NT2/D1 (cell line): ENCODE data around the gene SOCS3.

Experiments
- DNase-seq: peaks from one replicate; pipeline ENCODE4 v3.0.0-alpha.2; 2011; ENCODE audit warnings: low read depth, low spot score
- H3K27me3 ChIP-seq: 2 replicates; pipeline ENCODE4 v1.6.0; 2011; ENCODE audit warnings: mild to moderate bottlenecking; ENCODE audit not compliant: insufficient read length, insufficient read depth
- H3K36me3 ChIP-seq: 2 replicates; pipeline ENCODE4 v1.6.1; 2011; ENCODE audit warnings: mild to moderate bottlenecking, low read length, mixed read lengths; ENCODE audit not compliant: insufficient read depth, insufficient read length
- H3K4me1 ChIP-seq: 2 replicates; pipeline ENCODE4 v1.5.1; 2011; ENCODE audit not compliant: insufficient read depth, insufficient read length
- H3K4me3 ChIP-seq: 2 replicates; pipeline ENCODE4 v1.5.1; 2011; ENCODE audit warnings: low read depth; ENCODE audit not compliant: insufficient read length
- H3K9ac ChIP-seq: 2 replicates; pipeline ENCODE4 v1.6.0; 2011; ENCODE audit warnings: low read depth; ENCODE audit not compliant: insufficient read length
- H3K9me3 ChIP-seq: 2 replicates; pipeline ENCODE4 v1.5.1; 2011; ENCODE audit warnings: mild to moderate bottlenecking, low read length; ENCODE audit not compliant: insufficient read depth
- SUZ12 ChIP-seq: IDR thresholded peaks from 2 replicates; pipeline ENCODE4 v1.6.1; 2011; ENCODE audit not compliant: insufficient read length, insufficient read depth; ENCODE audit errors: extremely low read depth
- YY1 ChIP-seq: IDR thresholded peaks from 2 replicates; pipeline ENCODE4 v1.6.1; 2011; ENCODE audit not compliant: insufficient read length, insufficient read depth
- ZNF274 ChIP-seq: IDR thresholded peaks from 2 replicates; pipeline ENCODE4 v1.6.1; 2011; ENCODE audit warnings: mild to moderate bottlenecking, low read depth, low read length

SOCS3 gene

DNA sequence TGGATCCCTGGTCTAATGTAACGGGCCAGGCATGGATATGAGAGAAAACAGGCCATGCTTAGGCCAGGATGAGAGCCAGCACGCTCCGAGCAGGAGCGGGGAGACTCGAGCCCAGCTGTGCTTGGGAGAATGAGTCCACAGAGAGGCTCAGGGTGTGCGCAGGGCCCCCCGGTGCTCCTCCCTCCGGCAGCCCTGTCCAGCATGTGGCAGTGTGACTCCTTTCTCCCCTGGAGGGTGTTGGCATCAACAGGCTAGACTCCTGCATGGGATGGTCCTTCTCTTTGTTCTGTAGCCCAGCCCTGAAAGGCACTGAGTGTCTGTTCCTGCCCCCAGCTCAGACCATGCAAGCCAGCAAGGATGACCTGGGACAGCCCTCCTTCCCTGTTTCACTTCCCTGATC, 42.0 kb upstream of the SOCS3 start:
- H3K9me3 ChIP-seq = no peaks in the 10 kb centered on the region
- H3K4me1 ChIP-seq = peaks cover 9% of the 10 kb centered on the region
- no peak for TF ChIP-seq SUZ12
- TF ChIP-seq YY1 = no peak
- no peak for TF ChIP-seq ZNF274
- H3K36me3 ChIP-seq = peaks cover 97% of the 10 kb centered on the region
- no peak overlapping the region for H3K9ac ChIP-seq
- no peaks in the 10 kb centered on the region for H3K27me3 ChIP-seq
- no peak for DNase-seq
- H3K4me3 ChIP-seq = no peak overlapping the region

DNA sequence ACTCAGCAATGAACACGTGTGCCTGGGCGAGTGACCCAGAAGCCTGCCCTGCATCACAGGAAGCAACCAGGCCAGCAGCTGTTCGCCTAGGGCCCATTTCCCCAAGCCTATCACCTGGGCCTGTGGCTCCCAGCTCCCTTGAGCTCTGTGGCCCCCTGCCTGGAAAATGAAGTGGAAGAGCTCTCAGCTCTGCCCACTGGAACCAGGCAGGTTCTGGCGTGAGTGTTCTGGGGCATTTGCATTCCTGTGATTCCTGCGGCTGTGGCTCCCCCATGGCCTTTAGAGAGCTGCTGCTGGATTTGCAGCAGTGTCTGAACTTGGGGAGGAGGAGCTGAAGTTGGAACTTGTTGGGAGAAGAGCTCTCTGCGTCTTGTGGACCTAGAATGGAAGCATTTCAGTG, 41.4 kb upstream of the SOCS3 start:
- no peaks in the 10 kb centered on the region for H3K9me3 ChIP-seq
- peaks cover 9% of the 10 kb centered on the region for H3K4me1 ChIP-seq
- H3K9ac ChIP-seq = no peak overlapping the region
- H3K36me3 ChIP-seq = peaks cover 97% of the 10 kb centered on the region
- no peak overlapping the region for H3K4me3 ChIP-seq
- H3K27me3 ChIP-seq = no peaks in the 10 kb centered on the region
- no peak for DNase-seq
- TF ChIP-seq YY1 = no peak
- no peak for TF ChIP-seq SUZ12
- no peak for TF ChIP-seq ZNF274

DNA sequence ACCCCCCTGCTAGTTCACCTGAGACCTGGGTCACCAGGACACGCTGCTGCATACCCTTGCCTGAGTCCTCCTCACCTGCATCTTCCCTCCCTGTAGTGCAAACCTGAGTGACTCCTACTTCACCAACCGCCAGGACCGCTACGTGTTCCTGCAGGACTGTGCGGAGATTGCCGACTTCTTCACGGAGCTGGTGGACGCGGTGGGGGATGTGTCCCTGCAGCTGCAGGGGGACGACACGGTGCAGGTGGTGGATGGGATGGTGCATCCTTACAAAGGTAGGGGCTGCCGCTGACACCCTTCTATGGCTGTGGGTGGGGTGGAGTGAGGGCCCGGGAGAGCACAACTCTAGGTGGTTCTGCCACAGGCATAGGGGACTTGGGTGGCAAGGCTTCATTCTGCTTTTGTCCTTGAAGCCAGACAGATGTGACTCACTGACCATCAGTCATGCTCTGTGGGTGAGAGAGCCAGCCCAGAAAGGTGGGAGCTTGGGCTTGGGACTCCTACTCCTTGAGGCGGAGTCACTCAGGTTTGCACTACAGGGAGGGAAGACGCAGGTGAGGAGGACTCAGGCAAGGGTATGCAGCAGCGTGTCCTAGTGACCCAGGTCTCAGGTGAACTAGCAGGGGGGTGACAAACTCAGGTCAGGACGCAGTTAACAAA, 40.8 kb upstream of the SOCS3 start:
- Histone ChIP-seq H3K4me3 (no peak overlapping the region), H3K36me3 (peaks cover 99% of the 10 kb centered on the region), H3K27me3 (no peaks in the 10 kb centered on the region), H3K9me3 (no peaks in the 10 kb centered on the region), H3K9ac (no peak overlapping the region), H3K4me1 (peaks cover 9% of the 10 kb centered on the region)
- TF ChIP-seq ZNF274 = no peak
- no peak for TF ChIP-seq SUZ12
- TF ChIP-seq YY1 = no peak
- no peak for DNase-seq

DNA sequence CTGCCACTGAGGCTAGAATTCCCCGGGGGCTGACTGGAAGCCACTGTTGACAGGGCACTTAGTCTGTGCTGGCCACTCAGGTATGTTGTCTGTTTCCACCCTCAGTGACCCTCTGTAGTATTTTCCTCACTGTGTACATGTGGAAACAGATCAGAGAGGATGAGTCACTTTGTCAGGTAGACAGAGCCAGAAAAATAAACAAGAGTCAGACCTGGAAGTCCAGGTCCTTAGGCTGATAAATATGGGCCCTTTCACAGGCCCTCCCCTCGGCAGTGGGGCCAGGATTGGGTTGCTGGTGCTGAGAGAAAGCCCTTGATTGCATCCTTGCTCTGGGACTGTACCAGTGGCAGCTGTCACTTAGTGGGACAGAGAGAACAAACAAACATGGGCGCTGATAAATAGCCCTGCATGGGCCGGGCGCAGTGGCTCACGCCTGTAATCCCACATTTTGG, 39.8 kb upstream of the SOCS3 start:
- Histone ChIP-seq H3K4me3 (no peak overlapping the region), H3K36me3 (peaks cover 99% of the 10 kb centered on the region), H3K9ac (no peak overlapping the region), H3K27me3 (no peaks in the 10 kb centered on the region), H3K9me3 (no peaks in the 10 kb centered on the region), H3K4me1 (peaks cover 9% of the 10 kb centered on the region)
- TF ChIP-seq SUZ12 (no peak), ZNF274 (no peak), YY1 (no peak)
- no peak for DNase-seq

DNA sequence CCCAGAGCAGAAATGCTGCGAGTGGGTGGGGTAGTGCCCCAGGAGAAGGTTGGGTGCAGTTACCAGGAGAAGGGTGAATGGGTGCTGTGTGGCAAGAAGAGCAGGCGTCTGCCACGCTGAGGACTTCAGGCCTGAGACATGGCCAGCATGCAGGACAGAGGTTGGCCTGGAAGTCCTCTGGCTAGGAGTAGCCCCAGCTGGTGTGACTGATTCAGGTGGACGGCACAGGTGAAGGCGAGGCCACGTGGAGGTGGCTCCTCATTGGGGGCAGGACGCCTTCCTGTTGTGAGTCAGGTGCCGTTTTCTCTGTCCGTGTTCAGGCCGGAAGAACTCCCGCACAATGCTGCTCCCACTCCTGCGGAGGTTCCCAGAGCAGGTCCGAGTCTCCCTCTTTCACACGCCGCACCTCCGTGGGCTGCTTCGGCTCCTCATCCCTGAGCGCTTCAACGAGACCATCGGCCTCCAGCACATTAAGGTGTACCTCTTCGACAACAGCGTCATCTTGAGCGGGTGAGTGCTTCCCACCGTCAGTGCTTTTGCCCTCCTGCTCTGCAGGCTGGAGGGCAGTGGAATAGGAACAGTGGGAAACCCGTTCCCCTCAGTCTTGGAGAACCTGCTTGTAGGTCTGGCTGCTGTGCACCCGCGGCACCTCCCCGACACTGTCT, 39.3 kb upstream of the SOCS3 start:
- DNase-seq = no peak
- Histone ChIP-seq H3K9me3 (no peaks in the 10 kb centered on the region), H3K36me3 (peaks cover 97% of the 10 kb centered on the region), H3K27me3 (no peaks in the 10 kb centered on the region), H3K4me3 (no peak overlapping the region), H3K9ac (no peak overlapping the region), H3K4me1 (peaks cover 9% of the 10 kb centered on the region)
- TF ChIP-seq SUZ12 = no peak

DNA sequence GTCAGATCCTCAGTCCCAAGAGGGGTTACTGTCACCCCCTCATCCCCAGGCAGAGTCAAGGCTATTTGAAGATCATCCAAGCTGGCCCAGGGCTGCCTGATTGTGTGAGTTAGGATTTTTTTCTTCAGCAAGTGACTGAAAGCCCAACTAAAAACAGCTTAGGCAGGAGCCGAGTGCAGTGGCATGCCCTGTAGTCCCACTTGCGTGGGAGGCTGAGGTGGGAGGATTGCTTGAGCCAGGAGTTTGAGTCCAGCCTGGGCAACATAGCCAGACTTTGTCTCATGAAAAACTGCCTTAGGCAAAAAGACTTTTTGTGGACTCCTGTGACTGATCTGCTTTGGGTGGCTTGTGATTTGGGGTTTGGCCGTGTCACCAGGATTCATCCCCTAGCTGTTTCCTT, 38.5 kb upstream of the SOCS3 start:
- DNase-seq = no peak
- Histone ChIP-seq H3K36me3 (peaks cover 95% of the 10 kb centered on the region), H3K4me3 (no peak overlapping the region), H3K9ac (no peak overlapping the region), H3K9me3 (no peaks in the 10 kb centered on the region), H3K4me1 (peaks cover 9% of the 10 kb centered on the region), H3K27me3 (no peaks in the 10 kb centered on the region)
- TF ChIP-seq ZNF274 (no peak), YY1 (no peak), SUZ12 (no peak)

DNA sequence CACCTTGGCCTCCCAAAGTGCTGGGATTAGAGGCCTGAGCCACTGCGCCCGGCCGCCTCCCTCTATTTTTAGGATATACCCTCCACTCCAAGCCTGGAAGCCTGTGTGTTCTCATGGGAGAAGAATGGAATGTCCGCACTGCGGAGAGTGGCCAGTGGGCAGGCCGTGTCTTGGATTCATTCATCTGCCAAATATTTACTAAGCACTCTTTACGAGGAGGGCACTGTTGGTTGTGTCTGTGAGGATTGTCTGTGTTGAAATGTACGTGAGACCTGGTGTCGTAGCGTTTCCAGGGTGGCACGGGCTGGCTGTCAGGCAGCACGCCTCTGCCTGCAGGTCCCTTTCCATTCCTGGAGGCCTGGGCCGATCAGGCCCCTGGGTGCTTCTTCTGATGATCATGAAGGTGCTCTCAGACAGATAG, 37.8 kb upstream of the SOCS3 start:
- peaks cover 94% of the 10 kb centered on the region for H3K36me3 ChIP-seq
- no peak for DNase-seq
- no peak for TF ChIP-seq SUZ12
- TF ChIP-seq ZNF274 = no peak
- TF ChIP-seq YY1 = no peak
- no peak overlapping the region for H3K4me3 ChIP-seq
- no peak overlapping the region for H3K9ac ChIP-seq
- no peaks in the 10 kb centered on the region for H3K27me3 ChIP-seq
- no peaks in the 10 kb centered on the region for H3K9me3 ChIP-seq
- peaks cover 9% of the 10 kb centered on the region for H3K4me1 ChIP-seq
